Endothelial cell of umbilical vein (primary cell): ENCODE measurements around the gene CPNE5.

Experiments used
- EZH2 ChIP-seq: IDR thresholded peaks from 2 replicates; pipeline ENCODE4 v1.6.1; 2012; ENCODE audit warnings: borderline replicate concordance, low read depth, mild to moderate bottlenecking, moderate library complexity, low read length, inconsistent platforms; ENCODE audit not compliant: severe bottlenecking
- FOS ChIP-seq: IDR thresholded peaks from 2 replicates; pipeline ENCODE4 v1.6.1; 2011; ENCODE audit warnings: mild to moderate bottlenecking, low read length, moderate library complexity, borderline replicate concordance; ENCODE audit not compliant: insufficient read depth
- GATA2 ChIP-seq: IDR thresholded peaks from 2 replicates; pipeline ENCODE4 v1.7.0; 2011; ENCODE audit warnings: low read depth, mild to moderate bottlenecking, moderate library complexity, mixed read lengths, low read length; ENCODE audit not compliant: insufficient read length, insufficient read depth
- JUN ChIP-seq: IDR thresholded peaks from 2 replicates; pipeline ENCODE4 v1.6.1; 2011; ENCODE audit warnings: borderline replicate concordance, low read depth; ENCODE audit not compliant: insufficient read length, insufficient read depth
- MYC ChIP-seq: IDR thresholded peaks from one replicate; pipeline ENCODE4 v1.6.1; 2011; ENCODE audit warnings: mild to moderate bottlenecking, low read depth, low read length
- POLR2A ChIP-seq: IDR thresholded peaks from 2 replicates; pipeline ENCODE4 v1.6.1; 2012; ENCODE audit warnings: low read depth, mild to moderate bottlenecking, control low read depth, low read length
- POLR2AphosphoS5 ChIP-seq: IDR thresholded peaks from 2 replicates; pipeline ENCODE4 v1.6.1; 2012; ENCODE audit warnings: low read depth, mild to moderate bottlenecking, control low read depth, low read length, moderate library complexity; ENCODE audit not compliant: insufficient read depth
- TF ChIP-seq, protein P1 (sequence below), 2 donors: IDR thresholded peaks; 1 replicate in 1 of 2; 2 replicates in 1 of 2; pipeline ENCODE4 v1.5.1; 2011; ENCODE audit warnings: low read length in 2 of 2, mild to moderate bottlenecking in 2 of 2, moderate library complexity in 2 of 2, control low read depth in 1 of 2, inconsistent platforms in 1 of 2, low read depth in 1 of 2; ENCODE audit not compliant: insufficient read depth in 1 of 2; ENCODE audit errors: extremely low read depth in 1 of 2
- TF ChIP-seq, protein P2 (sequence below): IDR thresholded peaks from 2 replicates; pipeline ENCODE4 v1.6.1; 2011; ENCODE audit not compliant: insufficient read depth, insufficient read length

DNA sequence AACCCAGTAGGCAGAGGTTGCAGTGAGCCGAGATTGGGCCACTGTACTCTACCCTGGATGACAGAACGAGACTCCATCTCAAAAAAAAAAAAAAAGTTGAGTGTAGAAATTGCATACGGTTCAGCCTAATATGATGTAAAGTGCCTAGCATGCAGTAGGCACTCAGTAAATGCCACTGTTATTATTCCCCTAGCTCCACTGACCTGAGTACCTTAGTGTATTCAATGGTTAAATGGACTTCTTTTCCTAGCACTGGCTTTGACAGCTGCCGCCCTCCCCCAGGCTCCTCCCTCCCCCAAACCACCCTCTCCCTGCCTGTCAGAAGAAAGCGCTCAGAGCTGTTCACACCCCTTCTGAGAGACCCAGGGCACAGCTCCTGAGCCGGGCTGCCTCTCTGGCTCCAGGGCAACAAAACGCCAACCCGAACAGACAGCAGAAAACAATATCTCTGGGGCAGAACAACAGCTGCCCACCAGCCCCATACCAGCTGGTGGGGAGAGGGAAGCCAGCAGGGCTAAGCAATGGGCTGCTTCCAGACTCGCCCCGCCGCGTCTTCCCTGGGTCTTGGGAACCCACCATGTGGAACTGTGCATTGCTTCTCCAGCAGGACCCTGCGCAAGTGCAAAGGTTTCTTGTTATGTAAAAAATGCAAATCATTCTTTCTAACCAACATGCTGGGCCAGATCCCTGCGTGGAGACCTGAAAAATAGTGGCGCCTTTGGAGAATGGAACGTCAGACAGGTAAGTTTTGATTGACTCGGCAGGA, 4.5 kb downstream of the CPNE5 start:
- TF ChIP-seq, protein P1, sequence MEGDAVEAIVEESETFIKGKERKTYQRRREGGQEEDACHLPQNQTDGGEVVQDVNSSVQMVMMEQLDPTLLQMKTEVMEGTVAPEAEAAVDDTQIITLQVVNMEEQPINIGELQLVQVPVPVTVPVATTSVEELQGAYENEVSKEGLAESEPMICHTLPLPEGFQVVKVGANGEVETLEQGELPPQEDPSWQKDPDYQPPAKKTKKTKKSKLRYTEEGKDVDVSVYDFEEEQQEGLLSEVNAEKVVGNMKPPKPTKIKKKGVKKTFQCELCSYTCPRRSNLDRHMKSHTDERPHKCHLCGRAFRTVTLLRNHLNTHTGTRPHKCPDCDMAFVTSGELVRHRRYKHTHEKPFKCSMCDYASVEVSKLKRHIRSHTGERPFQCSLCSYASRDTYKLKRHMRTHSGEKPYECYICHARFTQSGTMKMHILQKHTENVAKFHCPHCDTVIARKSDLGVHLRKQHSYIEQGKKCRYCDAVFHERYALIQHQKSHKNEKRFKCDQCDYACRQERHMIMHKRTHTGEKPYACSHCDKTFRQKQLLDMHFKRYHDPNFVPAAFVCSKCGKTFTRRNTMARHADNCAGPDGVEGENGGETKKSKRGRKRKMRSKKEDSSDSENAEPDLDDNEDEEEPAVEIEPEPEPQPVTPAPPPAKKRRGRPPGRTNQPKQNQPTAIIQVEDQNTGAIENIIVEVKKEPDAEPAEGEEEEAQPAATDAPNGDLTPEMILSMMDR (IDR thresholded peaks at IDR 0.05; ENCODE audit: extremely low read depth in 1 of 2, insufficient read depth in 1 of 2, low read depth in 1 of 2, low read length in 2 of 2): no peak
- TF ChIP-seq POLR2A (no peak), POLR2AphosphoS5 (no peak), GATA2 (no peak), EZH2 (no peak), FOS (no peak), JUN (no peak), MYC (no peak)
- TF ChIP-seq, protein P2, sequence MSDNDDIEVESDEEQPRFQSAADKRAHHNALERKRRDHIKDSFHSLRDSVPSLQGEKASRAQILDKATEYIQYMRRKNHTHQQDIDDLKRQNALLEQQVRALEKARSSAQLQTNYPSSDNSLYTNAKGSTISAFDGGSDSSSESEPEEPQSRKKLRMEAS: no peak
